ENCODE measurements around the gene FBN2.

Gene FBN2

DNA sequence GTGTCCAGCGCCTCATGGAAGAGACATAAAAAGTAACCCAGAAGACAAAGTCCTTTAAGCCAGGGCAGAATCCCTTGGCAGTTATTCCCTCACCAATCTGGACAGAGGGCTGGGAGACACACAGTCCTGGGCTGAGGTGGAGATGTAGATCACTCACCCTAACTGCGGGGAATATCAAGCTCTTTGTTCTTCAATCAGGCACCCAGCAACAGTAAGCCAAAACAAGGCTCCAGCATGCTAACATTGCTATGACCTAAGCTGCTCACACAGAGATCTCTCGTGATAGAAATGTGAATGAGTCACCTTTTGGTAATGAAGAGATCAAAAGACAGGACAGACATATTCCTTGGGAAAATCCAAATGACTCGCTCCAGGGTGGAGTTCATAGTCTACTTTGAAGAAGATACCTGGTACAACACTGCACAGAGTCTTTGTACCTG is 101.3 kb downstream of the FBN2 start:
- peak; percentile 21; the same call in 1 of the 2 replicates for TF ChIP-seq ZC3H10 (CRISPR knock-in tag; IDR thresholded peaks at IDR 0.05)
- TF ChIP-seq RARB (CRISPR knock-in tag; IDR thresholded peaks at IDR 0.05): no peak
- ATAC-seq: peak; percentile 78

- no peak for ATAC-seq
- no peak for TF ChIP-seq ZNF8 (CRISPR knock-in tag; IDR thresholded peaks at IDR 0.05)
- TF ChIP-seq PPARA (CRISPR knock-in tag; IDR thresholded peaks at IDR 0.05; ENCODE audit: borderline replicate concordance): no peak
Measured at GRCh38 chr5:128435861-128436260, 102.2 kb downstream of the FBN2 start.

DNA sequence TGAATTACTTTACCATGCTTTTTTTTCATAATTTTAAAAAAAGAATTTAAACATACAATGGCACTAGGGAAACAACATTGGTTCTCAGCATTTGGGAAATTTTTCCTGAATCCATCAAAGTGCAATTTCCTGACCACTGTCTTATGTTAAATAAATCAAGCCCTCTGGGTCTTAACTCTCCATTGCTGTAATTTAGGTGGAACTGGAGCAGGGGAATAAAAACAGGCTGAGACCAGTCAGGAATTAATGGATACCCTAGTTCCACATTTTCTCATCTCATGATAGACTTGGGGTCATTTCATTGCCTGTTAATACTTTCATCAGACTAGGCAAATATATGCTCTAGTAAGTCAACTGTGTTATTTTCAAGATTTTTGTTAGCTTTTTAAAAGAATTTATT is 103.1 kb downstream of the FBN2 start:
- ATAC-seq: no peak
- TF ChIP-seq PPARA (CRISPR knock-in tag; IDR thresholded peaks at IDR 0.05; ENCODE audit: borderline replicate concordance): no peak
- TF ChIP-seq ZFP3 (CRISPR knock-in tag; IDR thresholded peaks at IDR 0.05): no peak
- TF ChIP-seq ZNF70 (CRISPR knock-in tag; IDR thresholded peaks at IDR 0.05): no peak
- TF ChIP-seq CSDC2 (CRISPR knock-in tag; IDR thresholded peaks at IDR 0.05): no peak
- no peak for TF ChIP-seq ZNF565 (CRISPR knock-in tag; conservative IDR thresholded peaks at IDR 0.05; ENCODE audit: low read depth)
- TF ChIP-seq, protein P1, sequence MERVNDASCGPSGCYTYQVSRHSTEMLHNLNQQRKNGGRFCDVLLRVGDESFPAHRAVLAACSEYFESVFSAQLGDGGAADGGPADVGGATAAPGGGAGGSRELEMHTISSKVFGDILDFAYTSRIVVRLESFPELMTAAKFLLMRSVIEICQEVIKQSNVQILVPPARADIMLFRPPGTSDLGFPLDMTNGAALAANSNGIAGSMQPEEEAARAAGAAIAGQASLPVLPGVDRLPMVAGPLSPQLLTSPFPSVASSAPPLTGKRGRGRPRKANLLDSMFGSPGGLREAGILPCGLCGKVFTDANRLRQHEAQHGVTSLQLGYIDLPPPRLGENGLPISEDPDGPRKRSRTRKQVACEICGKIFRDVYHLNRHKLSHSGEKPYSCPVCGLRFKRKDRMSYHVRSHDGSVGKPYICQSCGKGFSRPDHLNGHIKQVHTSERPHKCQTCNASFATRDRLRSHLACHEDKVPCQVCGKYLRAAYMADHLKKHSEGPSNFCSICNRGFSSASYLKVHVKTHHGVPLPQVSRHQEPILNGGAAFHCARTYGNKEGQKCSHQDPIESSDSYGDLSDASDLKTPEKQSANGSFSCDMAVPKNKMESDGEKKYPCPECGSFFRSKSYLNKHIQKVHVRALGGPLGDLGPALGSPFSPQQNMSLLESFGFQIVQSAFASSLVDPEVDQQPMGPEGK (CRISPR knock-in tag; IDR thresholded peaks at IDR 0.05; ENCODE audit: borderline replicate concordance): no peak
- TF ChIP-seq ZNF8 (CRISPR knock-in tag; IDR thresholded peaks at IDR 0.05): no peak
- no peak for TF ChIP-seq ZFP30 (CRISPR knock-in tag; IDR thresholded peaks at IDR 0.05)
- TF ChIP-seq RARB (CRISPR knock-in tag; IDR thresholded peaks at IDR 0.05): no peak
- no peak for TF ChIP-seq TOX (CRISPR knock-in tag; IDR thresholded peaks at IDR 0.05; ENCODE audit: borderline replicate concordance)
- TF ChIP-seq GLIS3 (CRISPR knock-in tag; IDR thresholded peaks at IDR 0.05): no peak
- TF ChIP-seq, protein P2, sequence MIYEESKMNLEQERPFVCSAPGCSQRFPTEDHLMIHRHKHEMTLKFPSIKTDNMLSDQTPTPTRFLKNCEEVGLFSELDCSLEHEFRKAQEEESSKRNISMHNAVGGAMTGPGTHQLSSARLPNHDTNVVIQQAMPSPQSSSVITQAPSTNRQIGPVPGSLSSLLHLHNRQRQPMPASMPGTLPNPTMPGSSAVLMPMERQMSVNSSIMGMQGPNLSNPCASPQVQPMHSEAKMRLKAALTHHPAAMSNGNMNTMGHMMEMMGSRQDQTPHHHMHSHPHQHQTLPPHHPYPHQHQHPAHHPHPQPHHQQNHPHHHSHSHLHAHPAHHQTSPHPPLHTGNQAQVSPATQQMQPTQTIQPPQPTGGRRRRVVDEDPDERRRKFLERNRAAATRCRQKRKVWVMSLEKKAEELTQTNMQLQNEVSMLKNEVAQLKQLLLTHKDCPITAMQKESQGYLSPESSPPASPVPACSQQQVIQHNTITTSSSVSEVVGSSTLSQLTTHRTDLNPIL (CRISPR knock-in tag; IDR thresholded peaks at IDR 0.05; ENCODE audit: low read depth): no peak
- TF ChIP-seq, protein P3, sequence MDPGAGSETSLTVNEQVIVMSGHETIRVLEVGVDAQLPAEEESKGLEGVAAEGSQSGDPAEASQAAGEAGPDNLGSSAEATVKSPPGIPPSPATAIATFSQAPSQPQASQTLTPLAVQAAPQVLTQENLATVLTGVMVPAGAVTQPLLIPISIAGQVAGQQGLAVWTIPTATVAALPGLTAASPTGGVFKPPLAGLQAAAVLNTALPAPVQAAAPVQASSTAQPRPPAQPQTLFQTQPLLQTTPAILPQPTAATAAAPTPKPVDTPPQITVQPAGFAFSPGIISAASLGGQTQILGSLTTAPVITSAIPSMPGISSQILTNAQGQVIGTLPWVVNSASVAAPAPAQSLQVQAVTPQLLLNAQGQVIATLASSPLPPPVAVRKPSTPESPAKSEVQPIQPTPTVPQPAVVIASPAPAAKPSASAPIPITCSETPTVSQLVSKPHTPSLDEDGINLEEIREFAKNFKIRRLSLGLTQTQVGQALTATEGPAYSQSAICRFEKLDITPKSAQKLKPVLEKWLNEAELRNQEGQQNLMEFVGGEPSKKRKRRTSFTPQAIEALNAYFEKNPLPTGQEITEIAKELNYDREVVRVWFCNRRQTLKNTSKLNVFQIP (CRISPR knock-in tag; IDR thresholded peaks at IDR 0.05; ENCODE audit: borderline replicate concordance, low read depth): no peak
- TF ChIP-seq BACH2 (CRISPR knock-in tag; IDR thresholded peaks at IDR 0.05; ENCODE audit: borderline replicate concordance): no peak

DNA sequence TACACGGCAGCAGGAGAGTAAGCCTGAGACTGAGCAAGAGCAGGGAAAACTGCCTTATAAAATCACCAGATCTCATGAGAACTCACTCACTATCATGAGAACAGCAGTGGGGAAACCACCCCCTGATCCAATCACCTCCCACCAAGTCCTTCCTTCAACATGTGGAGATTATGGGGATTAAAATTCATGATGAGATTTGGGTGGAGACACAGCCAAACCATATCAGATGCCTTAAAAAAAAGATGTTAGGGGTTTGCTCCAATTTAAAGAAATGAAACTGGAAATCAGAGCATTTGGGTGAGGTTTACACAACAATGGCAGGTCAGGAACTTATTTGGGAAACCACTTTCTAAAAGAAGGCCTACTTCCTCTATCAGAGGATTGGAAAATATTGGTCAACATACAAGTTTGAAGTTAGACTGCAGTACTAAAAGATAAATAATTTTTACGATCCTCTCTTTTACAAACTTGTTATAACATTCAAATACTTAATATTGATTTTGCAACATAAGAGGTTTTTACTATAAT is 105.1 kb downstream of the FBN2 start:
- no peak for ATAC-seq
- TF ChIP-seq, protein P2 (CRISPR knock-in tag; IDR thresholded peaks at IDR 0.05; ENCODE audit: low read depth): no peak
- TF ChIP-seq TCF4 (CRISPR knock-in tag; IDR thresholded peaks at IDR 0.05; ENCODE audit: borderline replicate concordance): no peak
- no peak for TF ChIP-seq PPARA (CRISPR knock-in tag; IDR thresholded peaks at IDR 0.05; ENCODE audit: borderline replicate concordance)
- no peak for TF ChIP-seq GLIS3 (CRISPR knock-in tag; IDR thresholded peaks at IDR 0.05)
- TF ChIP-seq ZFP3 (CRISPR knock-in tag; IDR thresholded peaks at IDR 0.05): no peak
- TF ChIP-seq, protein P3 (CRISPR knock-in tag; IDR thresholded peaks at IDR 0.05; ENCODE audit: borderline replicate concordance, low read depth): no peak
- TF ChIP-seq ESRRG (CRISPR knock-in tag; IDR thresholded peaks at IDR 0.05): no peak
- no peak for TF ChIP-seq RARB (CRISPR knock-in tag; IDR thresholded peaks at IDR 0.05)
- TF ChIP-seq CSRNP3 (CRISPR knock-in tag; IDR thresholded peaks at IDR 0.05): no peak
- TF ChIP-seq ARNTL (CRISPR knock-in tag; IDR thresholded peaks at IDR 0.05; ENCODE audit: borderline replicate concordance, low read depth): no peak
- no peak for TF ChIP-seq TOX (CRISPR knock-in tag; IDR thresholded peaks at IDR 0.05; ENCODE audit: borderline replicate concordance)
- TF ChIP-seq ZC3H10 (CRISPR knock-in tag; IDR thresholded peaks at IDR 0.05): no peak
- no peak for TF ChIP-seq ZNF70 (CRISPR knock-in tag; IDR thresholded peaks at IDR 0.05)
- TF ChIP-seq OSR1 (CRISPR knock-in tag; IDR thresholded peaks at IDR 0.05): no peak
- no peak for TF ChIP-seq ZFP30 (CRISPR knock-in tag; IDR thresholded peaks at IDR 0.05)
- no peak for TF ChIP-seq BACH2 (CRISPR knock-in tag; IDR thresholded peaks at IDR 0.05; ENCODE audit: borderline replicate concordance)
- TF ChIP-seq ZNF8 (CRISPR knock-in tag; IDR thresholded peaks at IDR 0.05): no peak
- TF ChIP-seq ZNF565 (CRISPR knock-in tag; conservative IDR thresholded peaks at IDR 0.05; ENCODE audit: low read depth): no peak

Data from SK-N-SH treated with all-trans-retinoic acid at 6 μM for 48 hours (cell line).